Motor neuron (in vitro differentiated cells): ENCODE results near the gene VAC14. TPM values are rescaled to one million over a fixed set of nuclear protein-coding genes. Genes with fewer than 3 reads are reported as not detected.

ENCODE experiments used
- ATAC-seq, 8 experiments: fragments of 200-7000 bp; cut with Tn5 transposase; replicated peaks in 6 of 8; 2 replicates each; pipeline ENCODE4 v1.8.0; 2021; ENCODE audit warnings: mild to moderate bottlenecking in 8 of 8, moderate library complexity in 8 of 8
- H3K27ac ChIP-seq, 2 donors: fragments of 250-450 bp; sonication (Bioruptor Pico); 2 replicates each; pipeline ENCODE4 v1.9.0; 2021; ENCODE audit warnings: antibody characterized with exemption in 2 of 2, mild to moderate bottlenecking in 2 of 2, moderate library complexity in 1 of 2
- H3K4me1 ChIP-seq, 2 donors: fragments of 250-450 bp; sonication (Bioruptor Pico); replicated peaks in 1 of 2; 2 replicates each; pipeline ENCODE4 v1.6.1; 2021; ENCODE audit warnings: antibody characterized with exemption in 2 of 2, mild to moderate bottlenecking in 2 of 2, moderate library complexity in 1 of 2
- H3K4me3 ChIP-seq, 5 donors: fragments of 250-450 bp; sonication (Bioruptor Pico); 2 replicates each; pipeline ENCODE4 v1.9.0; 2021; ENCODE audit warnings: antibody characterized with exemption in 5 of 5, mild to moderate bottlenecking in 5 of 5, moderate library complexity in 4 of 5
- WGBS, 10 experiments: fragments of 450-650 bp; shearing (Covaris generic); methylation state at CpG; one replicate each; pipeline ENCODE4 v1.0.0; 2022; 5-methylcytosine and 5-hydroxymethylcytosine counted together
- in situ Hi-C, 9 experiments: fragments of 400-800 bp; cut with MboI; loops; one replicate each; pipeline ENCODE4 v1.15.0; 2021; ENCODE audit warnings: low sequenced_read_pairs in 9 of 9, low pct_unique_long_range_greater_than_20kb in 2 of 9; ENCODE audit not compliant: unreplicated experiment in 9 of 9
- total RNA-seq, 8 experiments: library from RNA; unstranded; fragments of 300-600 nt; gene quantifications; 2 replicates each; pipeline versions ENCODE4 v1.2.3 to v1.2.4, GENCODE V29; 2022

Gene VAC14
- total RNA-seq, 8 experiments from 2014 or later, result 9.3 to 34.5 (median 17.0) TPM

DNA sequence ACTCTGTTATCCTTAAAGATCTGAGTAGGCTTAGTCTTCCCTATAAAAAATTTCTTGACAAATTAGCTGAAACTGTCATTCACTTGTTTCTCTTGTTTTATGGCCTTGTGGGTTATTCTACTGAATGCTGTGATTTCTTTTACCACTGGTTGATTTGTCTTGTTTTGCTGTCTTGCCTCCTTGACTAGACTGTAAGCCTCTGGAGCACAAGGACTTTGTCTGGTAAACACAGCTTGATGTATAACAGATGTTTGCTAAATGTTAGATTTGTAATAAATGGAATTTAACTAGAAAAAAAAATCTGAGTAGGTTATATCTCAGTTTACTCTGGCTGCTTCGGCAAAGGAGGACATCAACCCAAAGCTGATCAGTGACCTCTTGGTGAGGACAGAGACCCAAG is 21.6 kb downstream of the VAC14 start:
- in situ Hi-C loops, result no loop called here
- 20 to 100% (median 100%) methylated on average over 1 of the region's 1 CpG; no CpG with 5 or more reads in 4 of the 10 experiments for WGBS, 10 experiments
- ATAC-seq, result peak in 1 of 8 experiments; percentile 22

DNA sequence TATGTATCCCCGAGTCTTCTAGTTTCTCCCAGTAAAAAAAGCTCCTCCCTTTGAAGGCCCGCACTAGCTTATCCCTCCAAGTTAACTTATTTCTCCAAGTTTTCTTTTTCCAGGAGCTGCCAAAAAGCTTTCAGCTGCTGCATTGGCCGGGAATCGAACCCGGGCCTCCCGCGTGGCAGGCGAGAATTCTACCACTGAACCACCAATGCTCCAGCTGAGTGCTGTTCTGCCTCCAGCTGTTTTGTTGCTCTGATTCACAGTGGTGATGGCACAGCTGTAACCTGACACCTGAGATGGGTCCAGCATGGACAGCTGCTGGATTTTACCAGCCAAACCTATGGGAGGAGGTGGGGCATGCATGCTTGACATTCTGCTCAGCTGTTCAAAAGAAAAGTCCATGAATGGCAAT is 22.1 kb downstream of the VAC14 start:
- Histone ChIP-seq H3K4me3 (no peak overlapping the region), H3K27ac (no peak overlapping the region), H3K4me1 (no peaks in the 10 kb centered on the region)
- WGBS, 10 experiments, result 0 to 87% (median 33%) methylated on average over 1 to 7 of the region's 8 CpGs; no CpG with 5 or more reads in 1 of the 10 experiments
- in situ Hi-C loops, result no loop called here
- peak in 6 of 8 experiments; percentile 24 to 98 (median 87) for ATAC-seq

More for the DNA sequence above, 21.6 kb downstream of the VAC14 start:
- H3K27ac ChIP-seq, result no peak overlapping the region
- H3K4me3 ChIP-seq, result no peak overlapping the region
- H3K4me1 ChIP-seq, result no peaks in the 10 kb centered on the region

DNA sequence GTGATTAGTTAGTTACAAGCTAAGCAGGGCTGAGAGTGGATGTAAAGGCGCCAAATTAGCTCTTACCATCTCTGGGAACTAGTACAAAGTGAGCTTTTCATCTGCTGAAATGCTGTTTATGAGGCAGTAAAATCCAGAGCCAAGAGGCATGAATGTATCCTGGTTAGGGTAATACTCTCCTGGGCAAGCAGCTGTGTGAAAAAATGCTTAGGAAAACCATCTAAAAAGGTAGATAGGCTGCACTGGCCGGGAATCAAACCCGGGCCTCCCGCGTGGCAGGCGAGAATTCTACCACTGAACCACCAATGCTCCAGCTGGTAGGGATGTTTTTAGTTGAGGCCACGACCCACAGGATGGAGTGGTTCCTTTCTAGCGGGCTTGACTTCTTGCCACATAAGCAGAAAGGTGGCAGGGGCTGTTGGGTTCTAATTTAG is 23.0 kb downstream of the VAC14 start:
- 82 to 100% (median 91%) methylated on average over 1 to 8 of the region's 8 CpGs; no CpG with 5 or more reads in 4 of the 10 experiments for WGBS, 10 experiments
- Histone ChIP-seq H3K4me1 (no peaks in the 10 kb centered on the region), H3K27ac (no peak overlapping the region), H3K4me3 (no peak overlapping the region)
- in situ Hi-C loops, result no loop called here
- peak in 1 of 8 experiments; percentile 9 for ATAC-seq

DNA sequence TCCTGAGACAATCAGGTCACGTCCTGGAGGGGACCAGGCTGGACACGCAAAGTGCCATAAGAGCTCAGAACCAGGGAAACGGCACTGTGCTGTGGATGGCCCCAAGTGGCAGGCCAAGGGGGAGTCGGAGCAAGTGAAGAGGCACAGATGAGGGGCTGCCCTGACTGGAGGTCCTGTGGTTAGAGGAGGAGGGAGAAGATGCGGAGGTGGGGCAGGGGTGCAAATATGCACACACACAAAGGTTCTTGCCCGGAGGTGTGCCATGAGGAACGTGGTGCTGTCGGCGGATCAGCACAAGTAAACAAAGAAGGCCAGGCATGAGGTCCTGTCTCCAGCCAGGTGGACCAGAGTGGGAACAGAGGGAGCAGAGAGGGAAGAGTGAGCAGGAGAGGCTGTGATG is 23.5 kb downstream of the VAC14 start:
- Histone ChIP-seq H3K4me3 (no peak overlapping the region), H3K4me1 (no peaks in the 10 kb centered on the region), H3K27ac (no peak overlapping the region)
- no peak for ATAC-seq
- in situ Hi-C loops, result no loop called here
- 60 to 100% (median 92%) methylated on average over 1 to 4 of the region's 9 CpGs; no CpG with 5 or more reads in 2 of the 10 experiments for WGBS, 10 experiments

DNA sequence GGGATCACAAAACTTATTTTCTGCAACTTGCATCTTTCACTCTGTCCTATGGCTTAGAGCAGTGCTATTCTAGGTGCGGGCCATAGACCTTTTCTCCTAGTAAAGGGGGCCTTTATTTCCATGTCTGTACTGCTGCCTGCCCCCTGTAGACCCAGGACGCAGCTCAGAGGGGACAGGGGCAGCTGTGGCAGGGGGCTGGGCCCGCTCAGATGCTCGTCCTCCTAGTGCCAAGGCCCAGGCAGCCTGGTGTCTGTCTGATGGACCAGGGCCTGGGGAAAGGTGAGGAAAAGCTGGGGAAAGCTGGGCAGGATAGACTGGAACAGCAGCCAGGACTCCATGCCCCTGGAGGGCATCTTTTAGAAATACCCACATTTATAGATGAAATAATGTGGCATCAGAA is 25.6 kb downstream of the VAC14 start:
- H3K27ac ChIP-seq, result no peak overlapping the region
- in situ Hi-C loops, result no loop called here
- WGBS, 10 experiments, result 73 to 100% (median 100%) methylated on average over 1 to 4 of the region's 4 CpGs; no CpG with 5 or more reads in 3 of the 10 experiments
- no peak overlapping the region for H3K4me3 ChIP-seq
- H3K4me1 ChIP-seq, result peaks cover 2 to 6% of the 10 kb centered on the region in 2 donors
- no peak for ATAC-seq

DNA sequence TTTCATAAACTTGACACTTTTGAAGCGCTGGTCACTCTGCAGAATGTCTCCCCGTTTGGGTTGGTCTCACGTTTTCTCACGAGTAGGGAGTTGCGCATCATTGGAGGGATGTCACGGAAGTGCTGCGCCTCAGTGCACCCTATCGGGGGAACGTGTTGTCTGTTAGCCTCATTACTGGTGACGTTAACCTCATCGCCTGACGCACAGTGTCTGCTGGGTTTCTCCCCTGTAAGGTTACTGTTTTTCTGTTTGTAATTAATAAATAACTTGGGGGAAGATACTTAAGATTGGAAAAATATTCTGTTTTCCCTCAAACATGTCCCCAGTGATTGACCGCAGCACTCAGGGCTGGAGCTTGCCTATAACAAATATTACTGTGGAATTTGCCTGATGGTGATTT is 26.7 kb downstream of the VAC14 start:
- 68 to 100% (median 88%) methylated on average over 4 to 12 of the region's 13 CpGs; no CpG with 5 or more reads in 2 of the 10 experiments for WGBS, 10 experiments
- Histone ChIP-seq H3K4me3 (no peak overlapping the region), H3K27ac (no peak overlapping the region), H3K4me1 (peaks cover 2 to 6% of the 10 kb centered on the region in 2 donors)
- in situ Hi-C loops, result loop anchor here in 2 of 9 experiments (25.0 kb wide), 2 partner anchors 187 to 237 kb away; no protein-coding TSS in a partner anchor
- no peak for ATAC-seq

DNA sequence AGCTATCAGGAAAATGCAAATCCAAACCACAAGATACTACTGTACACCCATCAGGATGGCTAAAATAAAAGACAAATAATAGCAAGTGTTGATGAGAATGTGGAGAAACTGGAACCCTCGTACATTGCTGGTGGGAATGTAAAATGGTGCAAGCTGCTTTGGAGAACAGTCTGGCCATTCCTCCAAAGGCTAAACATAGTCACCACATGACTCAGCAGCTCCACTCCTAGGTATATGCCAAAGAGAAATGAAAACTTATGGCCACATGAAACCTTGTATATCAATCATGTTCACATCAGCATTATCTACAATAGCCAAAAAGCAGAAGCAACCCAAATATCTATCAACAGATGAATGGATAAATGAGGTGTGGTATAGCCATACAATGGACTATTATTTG is 28.5 kb downstream of the VAC14 start:
- Histone ChIP-seq H3K27ac (no peak overlapping the region), H3K4me1 (peaks cover 2 to 6% of the 10 kb centered on the region in 2 donors), H3K4me3 (no peak overlapping the region)
- no peak for ATAC-seq
- in situ Hi-C loops, result loop anchor here in 2 of 9 experiments (25.0 kb wide), 2 partner anchors 185 to 235 kb away; no protein-coding TSS in a partner anchor
- WGBS, 10 experiments, result 50 to 100% (median 83%) methylated on average over 1 of the region's 1 CpG; no CpG with 5 or more reads in 3 of the 10 experiments

DNA sequence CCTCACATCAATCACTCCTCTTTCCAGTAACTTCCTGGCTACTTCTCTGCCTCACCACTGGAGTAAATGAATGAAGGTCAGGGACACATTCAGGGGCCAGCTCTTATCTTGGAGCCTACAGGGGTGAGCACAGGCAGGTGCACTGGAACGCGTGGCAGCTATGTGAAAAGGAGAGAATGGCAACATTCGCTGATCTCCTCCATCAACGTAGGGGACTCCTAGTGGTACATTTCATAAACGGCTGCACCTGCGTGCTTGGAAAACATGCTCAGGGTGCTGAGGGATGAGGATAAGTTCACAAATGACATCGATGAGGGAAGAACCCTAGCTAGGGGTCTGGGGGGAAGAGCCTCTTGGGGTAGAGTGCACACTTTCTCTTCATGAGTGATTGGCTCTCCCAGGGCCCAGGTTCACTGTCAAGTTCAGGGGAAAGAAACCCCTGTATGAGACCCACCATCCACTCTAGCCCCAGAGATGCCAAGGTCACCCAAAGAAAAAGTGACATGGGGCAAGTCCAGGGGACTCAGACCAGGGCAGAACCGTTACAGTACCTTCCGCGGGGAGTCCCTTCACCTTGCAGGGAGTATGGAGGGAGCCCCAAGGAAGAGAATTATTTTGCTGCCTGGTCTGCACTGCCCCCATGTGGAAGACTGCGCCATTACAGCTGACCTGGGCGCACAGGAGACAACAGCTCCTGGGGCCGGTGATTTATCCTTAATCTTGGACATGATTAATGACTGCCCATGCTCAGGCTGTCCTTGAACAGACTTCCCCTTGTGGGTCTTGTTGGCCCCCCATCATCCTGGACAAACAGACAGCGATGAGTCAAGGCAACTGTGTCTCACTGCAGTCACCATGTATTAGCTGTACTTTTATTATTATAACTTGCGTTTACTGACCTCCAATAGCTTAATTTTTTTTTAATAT is 30.1 kb downstream of the VAC14 start:
- Histone ChIP-seq H3K4me3 (no peak overlapping the region), H3K27ac (no peak overlapping the region), H3K4me1 (peaks cover 2 to 6% of the 10 kb centered on the region in 2 donors)
- in situ Hi-C loops, result loop anchor here in 2 of 9 experiments (25.0 kb wide), 2 partner anchors 184 to 234 kb away; no protein-coding TSS in a partner anchor
- 19 to 100% (median 49%) methylated on average over 1 to 11 of the region's 15 CpGs for WGBS, 10 experiments
- ATAC-seq, result peak; percentile 69 to 86 (median 81)

DNA sequence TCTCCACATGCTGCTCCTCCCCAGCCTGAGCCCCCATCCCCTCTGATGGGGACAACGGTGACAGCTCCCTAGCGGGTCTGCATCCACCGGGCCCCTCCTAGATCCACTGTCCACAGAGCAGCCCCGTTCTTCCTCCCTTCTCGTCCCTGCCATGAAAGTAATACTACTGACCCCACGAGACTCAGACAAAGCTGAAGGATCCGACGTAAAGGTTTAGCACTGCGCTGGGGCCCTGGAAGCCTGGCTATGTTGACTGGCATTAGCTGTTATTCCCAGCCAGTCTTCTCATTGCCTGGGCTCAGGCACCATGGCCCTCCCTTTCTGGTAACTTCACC is 30.7 kb downstream of the VAC14 start:
- WGBS, 10 experiments, result 60 to 100% (median 97%) methylated on average over 1 to 3 of the region's 9 CpGs; no CpG with 5 or more reads in 6 of the 10 experiments
- Histone ChIP-seq H3K27ac (no peak overlapping the region), H3K4me1 (peaks cover 2 to 6% of the 10 kb centered on the region in 2 donors), H3K4me3 (no peak overlapping the region)
- in situ Hi-C loops, result loop anchor here in 2 of 9 experiments (25.0 kb wide), 2 partner anchors 183 to 233 kb away; no protein-coding TSS in a partner anchor
- no peak for ATAC-seq

DNA sequence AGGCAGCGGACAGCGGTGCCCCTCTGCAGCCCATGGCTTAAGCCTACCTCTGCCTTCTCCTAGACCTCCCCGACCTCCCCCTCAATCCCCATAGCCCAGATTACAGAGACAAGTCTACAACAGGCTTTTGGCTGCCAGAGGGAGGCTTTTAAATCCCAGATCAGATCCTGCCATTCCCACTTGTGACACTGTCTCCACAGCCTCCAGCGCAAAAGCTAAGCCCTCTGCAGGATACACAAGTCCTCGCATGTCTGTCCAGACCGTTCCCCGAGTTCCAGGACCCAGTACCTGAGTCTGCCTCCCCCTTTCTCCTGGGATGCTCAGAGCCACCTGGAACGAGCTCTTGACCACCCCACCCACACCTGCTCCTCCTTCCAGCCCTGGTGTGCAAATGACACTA is 31.2 kb downstream of the VAC14 start:
- Histone ChIP-seq H3K4me3 (no peak overlapping the region), H3K27ac (no peak overlapping the region), H3K4me1 (peaks cover 2 to 6% of the 10 kb centered on the region in 2 donors)
- 88 to 100% (median 97%) methylated on average over 2 to 4 of the region's 8 CpGs; no CpG with 5 or more reads in 4 of the 10 experiments for WGBS, 10 experiments
- in situ Hi-C loops, result loop anchor here in 3 of 9 experiments (10.0 to 25.0 kb wide), 3 partner anchors 95 to 232 kb away; no protein-coding TSS in a partner anchor
- no peak for ATAC-seq

DNA sequence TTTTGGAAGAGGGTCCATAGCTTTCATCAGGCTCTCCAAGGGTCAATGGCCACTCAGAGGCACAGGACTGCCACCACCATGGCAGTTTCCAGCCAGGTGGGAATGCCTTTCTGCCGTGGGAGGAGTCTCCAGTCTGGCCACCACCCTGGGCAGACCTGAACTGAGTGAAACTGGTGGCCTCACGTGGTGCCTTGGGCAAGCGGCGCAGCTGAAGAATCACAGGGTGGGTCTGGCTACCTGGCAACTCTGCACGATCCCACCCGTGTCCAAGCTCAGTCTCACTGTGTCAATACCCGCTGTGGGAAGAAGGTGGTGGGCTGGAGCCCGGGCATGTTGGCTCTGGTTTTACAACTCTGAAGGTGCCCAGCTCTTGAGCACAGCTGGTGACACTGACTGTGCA is 31.8 kb downstream of the VAC14 start:
- in situ Hi-C loops, result loop anchor here in 3 of 9 experiments (10.0 to 25.0 kb wide), 3 partner anchors 94 to 232 kb away; no protein-coding TSS in a partner anchor
- Histone ChIP-seq H3K4me1 (peaks cover 2 to 6% of the 10 kb centered on the region in 2 donors), H3K27ac (no peak overlapping the region), H3K4me3 (no peak overlapping the region)
- ATAC-seq, result no peak
- WGBS, 10 experiments, result 74 to 90% (median 83%) methylated on average over 3 to 5 of the region's 8 CpGs; no CpG with 5 or more reads in 7 of the 10 experiments

DNA sequence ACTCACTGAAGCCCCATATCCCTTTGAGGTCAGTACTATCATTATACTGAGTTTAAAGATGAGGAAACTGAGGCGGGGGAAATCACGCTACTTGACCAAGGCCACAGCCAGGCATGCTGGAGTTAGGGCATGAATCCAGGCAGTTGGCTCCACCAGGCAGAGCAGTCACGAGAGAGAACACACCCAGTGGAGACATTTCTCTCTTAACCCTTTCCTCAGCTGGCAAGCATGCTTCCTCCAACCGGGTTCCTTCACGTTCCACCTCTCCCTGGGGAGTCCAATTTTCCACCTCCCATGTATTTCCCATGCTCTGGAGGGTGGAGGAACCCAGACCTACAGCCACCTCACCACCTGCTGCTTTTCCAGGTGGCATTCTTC is 32.8 kb downstream of the VAC14 start:
- in situ Hi-C loops, result loop anchor here in 3 of 9 experiments (10.0 to 25.0 kb wide), 3 partner anchors 93 to 231 kb away; no protein-coding TSS in a partner anchor
- H3K27ac ChIP-seq, result no peak overlapping the region
- H3K4me1 ChIP-seq, result peaks cover 2 to 6% of the 10 kb centered on the region in 2 donors
- ATAC-seq, result peak in 3 of 8 experiments; percentile 52 to 61 (median 53)
- H3K4me3 ChIP-seq, result no peak overlapping the region
- WGBS, 10 experiments, result 0 to 75% (median 27%) methylated on average over 1 to 3 of the region's 5 CpGs; no CpG with 5 or more reads in 6 of the 10 experiments
